Measurements from ENCODE around the gene CERK.

The CERK gene

DNA sequence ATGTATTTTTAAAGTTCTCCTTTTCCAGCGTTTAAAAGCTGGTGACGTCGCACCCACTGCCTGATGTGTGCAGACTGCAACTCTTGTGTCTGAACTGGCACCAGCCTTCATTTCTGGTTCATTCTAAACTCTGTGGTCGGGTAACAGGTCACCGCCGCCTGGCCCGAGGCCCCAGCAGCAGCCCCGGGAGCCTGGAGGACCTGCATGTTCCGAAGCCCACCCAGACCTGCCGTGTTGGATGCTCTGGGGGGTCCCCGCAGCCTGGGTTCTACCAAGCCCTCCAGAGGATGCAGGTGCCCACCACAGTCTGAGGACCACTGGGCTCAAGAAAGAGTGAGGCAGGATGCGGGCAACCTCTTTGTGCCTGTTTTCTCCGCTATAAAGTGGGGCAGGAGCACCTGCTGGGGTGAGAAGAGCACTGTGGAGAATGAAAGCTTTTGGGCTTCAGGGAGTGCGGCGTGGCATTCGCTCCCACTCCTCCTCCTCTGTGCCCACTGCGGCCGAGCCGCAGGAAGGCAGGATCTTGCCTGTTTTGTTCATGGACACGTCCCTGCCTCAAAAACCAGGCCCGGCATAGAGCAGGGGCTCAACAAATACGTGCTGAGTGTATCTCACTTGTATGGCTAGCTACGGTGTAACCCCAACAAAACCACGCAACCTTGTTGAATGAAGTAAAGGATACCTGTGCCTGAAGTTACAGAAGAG is 40.1 kb downstream of the CERK start:
- no peak for TF ChIP-seq ZNF274 (IDR thresholded peaks at IDR 0.05; ENCODE audit: low read depth, low read length)
- no peak overlapping the region for H3K4me3 ChIP-seq (ENCODE audit: low read length)

DNA sequence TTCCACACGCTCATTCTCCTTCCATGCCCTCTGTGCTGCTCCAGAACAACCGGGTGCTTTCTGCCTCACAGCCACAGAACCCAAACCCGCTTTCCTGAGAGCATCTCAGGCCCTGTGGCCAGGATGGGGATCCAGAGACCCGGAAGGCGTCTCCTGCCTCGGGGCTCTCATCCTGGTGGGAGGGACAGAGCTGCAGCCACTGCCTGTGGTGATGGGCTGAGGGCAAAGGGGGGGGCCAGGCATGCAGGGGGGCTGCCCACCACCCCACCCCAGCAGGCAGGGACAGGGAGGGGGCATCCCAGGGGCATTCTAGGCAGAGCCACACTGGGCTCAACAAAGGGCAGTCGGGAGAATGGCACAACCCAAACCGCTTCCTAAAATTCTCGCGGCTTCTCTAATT is 41.4 kb downstream of the CERK start:
- H3K4me3 ChIP-seq (ENCODE audit: low read length), result no peak overlapping the region
- no peak for TF ChIP-seq ZNF274 (IDR thresholded peaks at IDR 0.05; ENCODE audit: low read depth, low read length)

DNA sequence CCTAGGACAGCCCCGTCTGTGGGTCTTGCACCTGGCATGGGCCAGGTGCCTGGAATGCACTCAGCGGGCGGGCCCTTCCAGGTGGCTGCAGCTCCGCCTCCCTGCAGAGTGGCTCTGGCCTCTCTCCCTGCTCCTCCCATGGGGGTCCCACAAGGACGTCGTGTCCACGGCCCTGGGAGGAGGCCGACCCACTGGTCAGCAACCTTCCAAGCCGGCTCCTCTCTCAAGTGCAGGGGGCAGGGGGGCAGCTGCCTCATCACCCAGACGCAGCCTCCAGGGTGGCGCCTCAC is 41.9 kb downstream of the CERK start:
- H3K4me3 ChIP-seq (ENCODE audit: low read length), result no peak overlapping the region
- no peak for TF ChIP-seq ZNF274 (IDR thresholded peaks at IDR 0.05; ENCODE audit: low read depth, low read length)

DNA sequence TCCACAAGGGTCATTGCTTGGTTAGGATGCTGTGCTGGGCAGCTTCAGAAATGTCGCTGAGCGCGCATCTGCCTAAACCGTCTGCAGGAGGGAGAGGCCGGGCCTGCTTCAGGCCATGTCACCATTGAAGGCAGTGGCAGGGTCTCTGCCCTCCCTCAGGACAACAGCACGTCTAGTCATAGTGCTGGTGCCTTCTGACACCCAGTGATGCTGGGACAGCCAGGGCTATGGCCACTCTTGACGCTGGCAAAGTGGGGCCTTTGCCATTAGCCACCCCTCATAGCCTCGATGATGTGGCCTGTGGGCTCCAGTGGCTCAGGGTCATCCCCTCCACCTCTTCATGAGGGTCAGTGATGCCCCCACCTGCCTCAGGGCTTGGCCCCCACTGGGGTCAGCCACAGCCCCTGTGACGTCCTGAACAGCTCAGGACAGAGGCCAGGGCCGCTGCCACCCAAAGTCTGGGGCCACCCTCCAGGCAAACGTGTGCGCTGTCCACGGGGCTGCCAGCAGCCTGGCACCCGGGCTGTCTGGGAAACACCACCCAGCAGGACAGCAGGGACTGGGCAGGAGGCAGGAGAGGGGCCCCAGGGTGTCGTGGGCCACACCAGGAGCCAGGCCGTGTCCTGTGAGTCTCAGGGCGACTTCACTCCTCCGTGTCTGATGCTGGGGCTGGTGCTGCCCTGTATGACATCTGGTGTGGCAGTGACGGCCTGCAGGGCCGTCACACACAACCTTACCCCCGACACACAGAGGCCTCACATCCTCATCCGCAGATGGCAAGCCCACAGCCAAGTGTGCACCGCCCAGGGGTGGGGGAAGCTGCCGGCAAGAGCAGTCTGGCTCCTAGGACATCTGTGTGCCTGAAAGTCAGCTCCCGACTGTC is 42.5 kb downstream of the CERK start:
- TF ChIP-seq ZNF274 (IDR thresholded peaks at IDR 0.05; ENCODE audit: low read depth, low read length), result no peak
- H3K4me3 ChIP-seq (ENCODE audit: low read length), result no peak overlapping the region

DNA sequence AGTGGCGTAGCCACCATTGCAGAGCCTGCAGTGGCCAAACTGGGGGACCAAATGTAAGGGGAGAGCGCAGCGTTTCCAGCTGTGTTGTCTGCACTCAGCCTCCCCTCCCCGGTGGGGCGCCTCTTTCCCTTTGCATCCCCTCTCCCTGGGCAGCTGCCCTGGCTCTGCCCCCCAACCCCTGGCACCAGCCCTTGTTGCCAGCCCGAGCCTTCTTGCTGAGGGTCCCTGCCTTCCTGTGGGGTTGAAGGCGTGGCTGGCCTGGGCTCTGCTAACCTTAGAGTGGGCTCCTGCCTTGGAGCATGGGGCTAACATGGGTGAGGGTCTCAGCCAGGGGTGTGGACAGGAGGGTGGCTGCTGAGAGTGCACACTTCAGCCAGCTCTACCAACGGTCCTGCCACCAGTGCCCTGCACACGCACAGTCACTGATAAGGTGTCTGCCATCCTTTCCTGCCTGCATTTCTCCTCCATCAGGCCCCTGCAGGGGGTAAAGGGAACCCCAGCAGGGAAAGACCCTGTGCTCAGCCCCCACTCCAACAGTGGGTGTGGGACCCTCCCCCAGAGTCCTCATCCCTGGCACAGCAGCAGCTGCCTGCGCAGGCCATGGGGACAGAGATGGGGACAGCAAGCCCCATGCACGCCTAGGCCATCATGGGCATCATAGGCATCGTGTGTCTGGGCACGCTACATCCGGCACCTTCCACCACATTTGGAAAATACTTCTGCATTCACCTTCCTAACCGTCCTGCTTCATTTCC is 43.5 kb downstream of the CERK start:
- TF ChIP-seq ZNF274 (IDR thresholded peaks at IDR 0.05; ENCODE audit: low read depth, low read length), result no peak

DNA sequence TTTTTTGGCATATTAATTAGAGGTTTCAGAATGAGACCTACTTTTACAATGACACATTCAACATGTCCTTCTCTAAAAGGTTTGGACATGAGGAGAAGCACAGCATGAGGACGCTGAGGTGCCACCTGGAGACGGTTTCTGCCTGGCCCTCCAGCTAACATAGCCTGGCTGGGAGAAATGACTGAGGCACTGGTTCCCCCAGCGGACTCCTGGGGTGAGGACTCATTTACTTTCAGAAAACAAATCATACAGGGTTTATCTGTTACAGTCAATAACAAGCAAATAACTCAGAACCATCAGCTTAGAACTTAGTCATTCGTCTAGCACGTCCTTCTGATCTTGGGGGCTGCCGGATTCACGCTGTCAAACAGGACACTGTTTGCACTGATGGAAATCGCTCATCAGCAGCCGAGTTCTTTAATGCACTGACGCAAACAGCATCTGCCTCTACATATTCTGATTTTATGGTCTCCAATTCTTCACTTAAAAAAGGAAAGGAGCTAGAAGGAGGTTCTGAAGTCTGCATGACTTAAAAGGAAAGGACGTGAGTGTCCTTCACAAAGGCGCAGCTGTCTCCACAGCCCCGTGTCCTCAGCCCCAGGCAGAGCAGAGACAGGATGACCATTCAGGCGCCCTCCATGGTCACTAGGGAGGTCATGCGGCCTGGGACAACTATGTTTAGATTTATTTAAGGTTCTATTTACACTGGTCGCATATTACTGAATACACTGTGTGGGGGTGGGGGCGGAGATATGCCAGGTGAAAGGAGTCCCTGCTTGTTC is 44.2 kb downstream of the CERK start:
- H3K4me3 ChIP-seq (ENCODE audit: low read length), result no peak overlapping the region
- TF ChIP-seq ZNF274 (IDR thresholded peaks at IDR 0.05; ENCODE audit: low read depth, low read length), result no peak

More for the DNA sequence above, 43.5 kb downstream of the CERK start:
- no peak overlapping the region for H3K4me3 ChIP-seq (ENCODE audit: low read length)

DNA sequence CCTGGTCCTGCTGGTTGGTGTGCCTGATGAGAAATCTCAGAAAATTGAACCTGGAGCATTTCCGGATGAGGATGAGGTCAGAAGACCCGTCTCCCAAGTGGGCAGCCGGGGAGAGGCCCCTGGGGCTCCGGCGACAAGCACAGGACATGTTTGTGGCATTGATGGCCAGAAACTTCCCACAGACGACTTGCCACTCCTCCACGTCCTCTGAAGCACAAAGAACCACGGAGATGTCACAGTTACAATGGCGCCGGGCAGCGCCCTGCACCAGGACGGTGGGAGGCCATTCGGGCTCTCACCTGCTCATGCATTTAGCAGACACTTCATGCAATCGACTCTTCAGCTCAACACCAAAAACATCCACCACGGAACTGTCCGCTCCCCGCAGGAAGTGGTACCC is 46.5 kb downstream of the CERK start:
- no peak for TF ChIP-seq ZNF274 (IDR thresholded peaks at IDR 0.05; ENCODE audit: low read depth, low read length)
- H3K4me3 ChIP-seq (ENCODE audit: low read length), result no peak overlapping the region

DNA sequence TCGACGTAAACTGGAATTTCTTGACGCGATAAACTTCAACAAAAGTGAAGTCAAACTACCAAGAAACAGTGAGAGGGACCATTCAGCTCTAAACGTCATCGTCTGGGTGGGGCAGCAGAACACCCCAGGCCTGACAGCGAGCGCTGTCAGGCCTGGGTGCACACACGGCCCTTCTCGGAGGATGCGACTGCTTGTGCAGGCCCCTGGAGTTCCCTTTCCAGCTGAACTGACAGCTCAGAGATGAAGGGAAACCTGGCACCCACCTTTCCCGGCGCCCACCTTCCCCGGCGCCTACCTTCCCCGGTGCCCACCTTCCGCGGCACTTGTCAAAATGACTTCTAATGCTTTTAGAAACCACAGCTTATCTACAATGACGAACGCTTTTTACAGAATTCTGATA is 47.9 kb downstream of the CERK start:
- H3K4me3 ChIP-seq (ENCODE audit: low read length), result no peak overlapping the region
- no peak for TF ChIP-seq ZNF274 (IDR thresholded peaks at IDR 0.05; ENCODE audit: low read depth, low read length)

DNA sequence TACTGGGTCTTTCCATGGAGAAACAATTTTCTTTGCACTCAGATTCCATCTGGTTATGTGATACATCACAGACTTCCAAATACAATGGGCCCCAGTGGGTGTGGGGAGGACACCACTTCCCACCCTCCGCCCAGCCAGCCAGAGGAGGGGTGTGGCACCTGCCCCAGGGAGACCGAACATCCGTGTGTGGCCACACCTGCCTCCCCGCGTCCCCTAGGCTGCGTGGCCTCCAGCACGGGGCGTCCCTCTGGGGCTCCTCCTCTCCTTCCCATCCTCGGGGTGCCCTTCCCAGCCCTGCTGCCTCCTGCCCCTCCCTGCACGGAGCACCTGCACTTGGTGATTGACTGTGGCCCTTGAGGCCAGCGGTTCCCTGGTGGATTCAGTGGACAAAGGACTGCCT is 49.1 kb downstream of the CERK start:
- no peak overlapping the region for H3K4me3 ChIP-seq (ENCODE audit: low read length)
- TF ChIP-seq ZNF274 (IDR thresholded peaks at IDR 0.05; ENCODE audit: low read depth, low read length), result no peak

DNA sequence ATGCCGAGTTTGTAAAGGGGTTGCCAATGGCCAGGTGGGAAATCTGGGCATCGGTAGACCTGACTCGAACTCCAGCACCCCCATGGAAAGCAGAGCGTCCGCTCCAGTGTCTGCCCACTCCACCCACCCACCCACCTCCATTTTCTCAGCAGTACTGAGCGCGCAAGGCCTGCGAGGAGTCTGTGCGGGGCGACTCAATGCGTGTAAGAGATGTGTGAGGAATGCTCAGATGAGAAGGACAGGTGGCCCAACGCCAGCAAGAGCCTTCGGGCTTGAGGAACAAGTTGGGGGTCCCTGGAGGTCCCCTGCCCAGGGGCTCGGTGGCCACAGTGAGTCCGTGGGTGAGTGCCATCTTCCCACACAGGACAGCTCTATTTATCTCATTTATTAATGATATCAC is 50.6 kb downstream of the CERK start:
- no peak overlapping the region for H3K4me3 ChIP-seq (ENCODE audit: low read length)
- no peak for TF ChIP-seq ZNF274 (IDR thresholded peaks at IDR 0.05; ENCODE audit: low read depth, low read length)

DNA sequence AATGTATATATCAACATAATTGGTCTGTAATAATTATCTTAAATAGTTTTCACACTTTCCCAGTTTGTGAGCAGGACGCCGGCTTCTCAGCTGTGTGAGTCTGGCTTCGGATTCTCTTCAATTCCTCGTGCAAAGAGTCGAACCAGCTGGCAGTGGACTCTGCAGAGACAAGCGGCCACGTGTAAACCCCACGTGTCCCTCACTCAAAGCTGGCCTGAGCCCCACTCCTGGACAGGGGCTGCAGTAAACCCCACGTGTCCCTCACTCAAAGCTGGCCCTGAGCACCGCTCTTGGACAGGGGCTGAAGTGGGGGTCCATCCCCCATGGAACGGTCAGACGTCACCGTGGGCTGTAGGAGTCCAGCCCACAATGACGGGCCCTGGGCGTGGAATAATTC is 51.0 kb downstream of the CERK start:
- no peak overlapping the region for H3K4me3 ChIP-seq (ENCODE audit: low read length)
- TF ChIP-seq ZNF274 (IDR thresholded peaks at IDR 0.05; ENCODE audit: low read depth, low read length), result no peak

DNA sequence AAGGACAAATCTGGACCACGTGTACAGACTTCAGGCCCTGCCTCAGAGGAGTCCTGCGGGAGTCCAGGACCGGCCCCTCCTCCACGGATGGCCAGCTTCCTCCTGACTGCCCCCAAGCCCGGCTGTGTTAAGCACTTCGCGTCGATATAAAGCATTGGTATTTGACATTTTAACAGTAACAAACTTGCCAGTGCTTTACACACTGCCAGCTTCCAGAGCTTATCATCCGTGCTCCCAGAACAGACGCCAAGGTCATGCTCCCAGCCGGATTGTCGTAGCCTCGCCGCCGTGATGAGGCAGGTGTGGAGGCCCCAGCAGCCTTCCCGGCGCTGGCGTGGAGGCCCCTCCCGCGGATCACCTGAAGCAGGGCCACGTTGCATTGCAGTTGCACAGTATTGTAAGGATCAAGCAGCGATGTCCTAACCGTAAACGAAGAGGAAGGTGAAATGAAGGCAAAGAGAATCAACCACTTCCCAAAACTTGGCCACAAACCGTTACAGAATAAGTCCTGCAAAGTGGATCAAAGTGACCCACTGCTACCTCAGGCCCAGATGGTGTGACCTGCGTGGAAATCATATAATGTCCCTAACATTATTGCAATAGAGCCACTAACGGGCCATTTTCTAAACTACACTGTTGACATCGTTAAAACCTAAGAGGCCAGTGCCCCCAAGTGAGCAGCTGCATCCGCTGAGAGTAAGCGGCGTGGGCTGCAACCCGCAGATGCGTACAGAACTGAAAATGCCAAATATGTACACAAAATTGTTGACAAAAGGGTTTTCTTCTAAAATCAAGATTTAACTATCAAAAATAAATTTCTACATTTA is 51.6 kb downstream of the CERK start:
- no peak overlapping the region for H3K4me3 ChIP-seq (ENCODE audit: low read length)
- no peak for TF ChIP-seq ZNF274 (IDR thresholded peaks at IDR 0.05; ENCODE audit: low read depth, low read length)

DNA sequence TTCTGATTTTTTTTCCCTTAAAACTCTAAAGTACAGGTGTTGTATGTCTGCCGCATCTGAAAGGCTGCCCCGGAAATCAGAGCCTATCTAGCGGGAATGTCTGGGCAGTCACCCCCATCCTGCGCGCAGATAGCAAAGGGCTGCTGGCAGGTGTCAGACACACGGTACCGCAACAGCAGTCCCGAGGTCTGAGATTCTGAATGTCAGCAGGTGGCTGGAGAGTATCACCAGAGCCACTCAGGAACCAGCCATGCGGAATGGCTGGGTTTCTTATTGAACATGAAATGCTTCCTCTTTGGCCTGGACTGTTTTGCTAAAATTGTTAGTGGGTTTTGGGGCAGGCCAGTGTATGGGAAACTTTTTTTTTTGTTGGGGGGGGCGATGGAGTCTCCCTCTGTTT is 53.3 kb downstream of the CERK start:
- TF ChIP-seq ZNF274 (IDR thresholded peaks at IDR 0.05; ENCODE audit: low read depth, low read length), result no peak

More for the DNA sequence above, 53.3 kb downstream of the CERK start:
- no peak overlapping the region for H3K4me3 ChIP-seq (ENCODE audit: low read length)
